Measurements from ENCODE around the gene NTM.

Gene NTM

DNA sequence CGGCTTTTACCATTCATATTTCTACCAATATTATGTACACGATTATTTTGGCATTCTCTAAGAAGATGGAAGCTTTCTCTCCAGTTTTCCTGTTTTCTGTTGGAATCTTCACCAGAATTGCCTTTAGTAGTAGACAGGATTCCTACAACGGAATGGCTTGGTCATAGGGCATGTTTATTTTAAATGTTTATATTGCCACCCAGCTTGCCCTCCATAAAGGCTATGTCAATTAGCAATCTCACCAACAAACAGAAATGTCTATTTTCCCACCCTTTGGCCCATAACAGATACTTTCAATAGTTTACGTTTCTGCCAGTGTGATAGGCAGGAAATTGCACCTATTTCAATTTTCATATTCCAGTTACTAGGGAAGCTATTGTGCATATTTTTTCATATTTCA, 893.5 kb downstream of the NTM start:
- Histone ChIP-seq H3K4me3 (replicated peaks; ENCODE audit: insufficient read depth, low read length) (no peak overlapping the region), H3K27ac (replicated peaks) (no peak overlapping the region), H3K27me3 (ENCODE audit: insufficient read depth, poor library complexity, severe bottlenecking) (no peaks in the 10 kb centered on the region)
- no peak for DNase-seq (ENCODE audit: low read depth in 1 of 2, low spot score in 1 of 2)
- TF ChIP-seq, protein P1, sequence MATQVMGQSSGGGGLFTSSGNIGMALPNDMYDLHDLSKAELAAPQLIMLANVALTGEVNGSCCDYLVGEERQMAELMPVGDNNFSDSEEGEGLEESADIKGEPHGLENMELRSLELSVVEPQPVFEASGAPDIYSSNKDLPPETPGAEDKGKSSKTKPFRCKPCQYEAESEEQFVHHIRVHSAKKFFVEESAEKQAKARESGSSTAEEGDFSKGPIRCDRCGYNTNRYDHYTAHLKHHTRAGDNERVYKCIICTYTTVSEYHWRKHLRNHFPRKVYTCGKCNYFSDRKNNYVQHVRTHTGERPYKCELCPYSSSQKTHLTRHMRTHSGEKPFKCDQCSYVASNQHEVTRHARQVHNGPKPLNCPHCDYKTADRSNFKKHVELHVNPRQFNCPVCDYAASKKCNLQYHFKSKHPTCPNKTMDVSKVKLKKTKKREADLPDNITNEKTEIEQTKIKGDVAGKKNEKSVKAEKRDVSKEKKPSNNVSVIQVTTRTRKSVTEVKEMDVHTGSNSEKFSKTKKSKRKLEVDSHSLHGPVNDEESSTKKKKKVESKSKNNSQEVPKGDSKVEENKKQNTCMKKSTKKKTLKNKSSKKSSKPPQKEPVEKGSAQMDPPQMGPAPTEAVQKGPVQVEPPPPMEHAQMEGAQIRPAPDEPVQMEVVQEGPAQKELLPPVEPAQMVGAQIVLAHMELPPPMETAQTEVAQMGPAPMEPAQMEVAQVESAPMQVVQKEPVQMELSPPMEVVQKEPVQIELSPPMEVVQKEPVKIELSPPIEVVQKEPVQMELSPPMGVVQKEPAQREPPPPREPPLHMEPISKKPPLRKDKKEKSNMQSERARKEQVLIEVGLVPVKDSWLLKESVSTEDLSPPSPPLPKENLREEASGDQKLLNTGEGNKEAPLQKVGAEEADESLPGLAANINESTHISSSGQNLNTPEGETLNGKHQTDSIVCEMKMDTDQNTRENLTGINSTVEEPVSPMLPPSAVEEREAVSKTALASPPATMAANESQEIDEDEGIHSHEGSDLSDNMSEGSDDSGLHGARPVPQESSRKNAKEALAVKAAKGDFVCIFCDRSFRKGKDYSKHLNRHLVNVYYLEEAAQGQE (IDR thresholded peaks at IDR 0.05; ENCODE audit: insufficient replicate concordance, low read depth) = no peak
- TF ChIP-seq SPI1 (IDR thresholded peaks at IDR 0.05; ENCODE audit: borderline replicate concordance, low read depth) (no peak), POLR2AphosphoS5 (IDR thresholded peaks at IDR 0.05; ENCODE audit: low read depth) (no peak), GABPA (IDR thresholded peaks at IDR 0.05; ENCODE audit: low read depth) (no peak)
- TF ChIP-seq, protein P2, sequence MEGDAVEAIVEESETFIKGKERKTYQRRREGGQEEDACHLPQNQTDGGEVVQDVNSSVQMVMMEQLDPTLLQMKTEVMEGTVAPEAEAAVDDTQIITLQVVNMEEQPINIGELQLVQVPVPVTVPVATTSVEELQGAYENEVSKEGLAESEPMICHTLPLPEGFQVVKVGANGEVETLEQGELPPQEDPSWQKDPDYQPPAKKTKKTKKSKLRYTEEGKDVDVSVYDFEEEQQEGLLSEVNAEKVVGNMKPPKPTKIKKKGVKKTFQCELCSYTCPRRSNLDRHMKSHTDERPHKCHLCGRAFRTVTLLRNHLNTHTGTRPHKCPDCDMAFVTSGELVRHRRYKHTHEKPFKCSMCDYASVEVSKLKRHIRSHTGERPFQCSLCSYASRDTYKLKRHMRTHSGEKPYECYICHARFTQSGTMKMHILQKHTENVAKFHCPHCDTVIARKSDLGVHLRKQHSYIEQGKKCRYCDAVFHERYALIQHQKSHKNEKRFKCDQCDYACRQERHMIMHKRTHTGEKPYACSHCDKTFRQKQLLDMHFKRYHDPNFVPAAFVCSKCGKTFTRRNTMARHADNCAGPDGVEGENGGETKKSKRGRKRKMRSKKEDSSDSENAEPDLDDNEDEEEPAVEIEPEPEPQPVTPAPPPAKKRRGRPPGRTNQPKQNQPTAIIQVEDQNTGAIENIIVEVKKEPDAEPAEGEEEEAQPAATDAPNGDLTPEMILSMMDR (IDR thresholded peaks at IDR 0.05; ENCODE audit: insufficient read depth, low read length) = no peak

DNA sequence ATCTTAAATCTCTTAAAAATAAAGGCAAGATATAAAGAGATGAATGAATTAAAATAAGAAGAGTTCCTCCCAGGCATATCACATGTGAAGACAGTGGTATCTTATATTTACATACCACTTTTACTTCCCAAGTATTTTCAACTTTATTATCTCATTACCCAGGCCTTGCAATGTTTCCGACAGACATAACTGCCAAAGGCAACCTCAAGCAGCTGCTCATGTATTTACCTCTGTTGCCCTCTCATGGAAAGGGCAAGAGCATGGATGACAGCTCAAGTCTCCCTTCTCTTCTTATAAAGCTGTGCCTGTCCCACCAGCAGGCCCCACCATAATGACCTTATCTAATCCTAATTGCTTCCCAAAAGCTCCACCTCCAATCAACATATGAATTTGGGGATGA, 894.2 kb downstream of the NTM start:
- Histone ChIP-seq H3K4me3 (replicated peaks; ENCODE audit: insufficient read depth, low read length) (no peak overlapping the region), H3K27me3 (ENCODE audit: insufficient read depth, poor library complexity, severe bottlenecking) (no peaks in the 10 kb centered on the region), H3K27ac (replicated peaks) (no peak overlapping the region)
- DNase-seq (ENCODE audit: low read depth in 1 of 2, low spot score in 1 of 2) = no peak
- no peak for TF ChIP-seq SPI1 (IDR thresholded peaks at IDR 0.05; ENCODE audit: borderline replicate concordance, low read depth)
- TF ChIP-seq GABPA (IDR thresholded peaks at IDR 0.05; ENCODE audit: low read depth) = no peak
- TF ChIP-seq, protein P2 (IDR thresholded peaks at IDR 0.05; ENCODE audit: insufficient read depth, low read length) = no peak
- TF ChIP-seq, protein P1 (IDR thresholded peaks at IDR 0.05; ENCODE audit: insufficient replicate concordance, low read depth) = no peak
- TF ChIP-seq POLR2AphosphoS5 (IDR thresholded peaks at IDR 0.05; ENCODE audit: low read depth) = no peak

DNA sequence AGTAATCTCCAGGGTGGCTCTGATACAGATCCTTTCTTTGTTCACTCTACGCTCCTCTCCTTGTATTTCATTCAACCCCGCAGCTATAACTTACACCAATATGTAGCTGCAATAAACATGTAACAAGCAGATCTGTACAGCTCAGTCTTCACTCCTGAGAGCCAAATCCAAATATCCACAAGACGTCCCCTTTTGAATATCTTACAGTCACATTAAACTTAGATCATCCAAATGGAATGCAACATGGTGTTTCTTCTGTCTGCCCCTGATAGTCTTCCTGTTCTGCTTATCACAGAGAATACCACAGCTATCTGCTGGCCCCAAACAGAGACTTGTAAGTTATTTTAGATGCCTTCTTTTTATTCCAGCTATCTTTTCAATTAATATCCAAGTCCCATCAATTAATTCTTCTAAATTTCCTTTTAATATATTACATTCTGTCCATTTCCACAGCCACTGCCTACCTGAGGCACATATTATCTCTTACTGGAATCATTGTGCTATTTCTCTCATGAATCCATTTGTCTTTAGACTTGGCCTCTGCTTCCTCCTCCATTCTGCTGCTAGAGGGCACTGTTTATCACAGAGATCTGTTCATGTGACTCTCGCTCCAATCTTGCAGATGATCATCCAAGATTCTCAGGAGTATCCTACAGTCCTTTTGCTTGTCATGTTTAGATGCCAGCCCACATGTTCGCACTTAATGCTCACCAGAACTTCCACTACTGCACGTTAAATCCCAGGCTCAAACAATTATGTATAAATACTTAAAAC, 908.6 kb downstream of the NTM start:
- Histone ChIP-seq H3K27ac (replicated peaks) (no peak overlapping the region), H3K4me3 (replicated peaks; ENCODE audit: insufficient read depth, low read length) (no peak overlapping the region), H3K27me3 (ENCODE audit: insufficient read depth, poor library complexity, severe bottlenecking) (no peaks in the 10 kb centered on the region)
- peak in 1 of 2 experiments; percentile 18 for DNase-seq (ENCODE audit: low read depth in 1 of 2, low spot score in 1 of 2)
- TF ChIP-seq SPI1 (IDR thresholded peaks at IDR 0.05; ENCODE audit: borderline replicate concordance, low read depth) (no peak), GABPA (IDR thresholded peaks at IDR 0.05; ENCODE audit: low read depth) (no peak)
- TF ChIP-seq, protein P1 (IDR thresholded peaks at IDR 0.05; ENCODE audit: insufficient replicate concordance, low read depth) = no peak
- TF ChIP-seq, protein P2 (IDR thresholded peaks at IDR 0.05; ENCODE audit: insufficient read depth, low read length) = peak; percentile 32
